A673 (cell line): Measurements from ENCODE around the gene CBLN3. TPM values are rescaled to one million over a fixed set of nuclear protein-coding genes. Genes with fewer than 3 reads are reported as not detected.
A peak's percentile ranks its signal among the peaks of the same experiment; 100 is the strongest.

ENCODE experiments used
- BruUV-seq: library from RNA; stranded (reverse); fragments of 400-500 nt; replicated peaks from 2 replicates; lab custom pipeline; 2021; lab: Mats Ljungman, UMichigan
- CTCF ChIA-PET: fragments of 300-600 bp; sonication (Branson Sonifier 250); formaldehyde crosslinking; loops from one replicate; lab custom pipeline; 2022; ENCODE audit warnings: antibody characterized with exemption; lab: Charles Lee
- POLR2A ChIA-PET: fragments of 300-600 bp; sonication (Branson Sonifier 250); formaldehyde crosslinking; loops from one replicate; lab custom pipeline; 2022; ENCODE audit warnings: antibody characterized with exemption; ENCODE audit not compliant: low non-redundant PET; lab: Charles Lee
- DNase-seq: peaks from one replicate; pipeline ENCODE4 v3.0.0-alpha.2; 2015; ENCODE audit warnings: low spot score
- H3K27ac ChIP-seq: fragments of 200-600 bp; sonication (generic); 2 replicates; pipeline ENCODE4 v1.5.1; 2016; ENCODE audit warnings: mixed run types, low read depth, mild to moderate bottlenecking, mixed read lengths, antibody characterized with exemption, low read length; ENCODE audit not compliant: poor library complexity, severe bottlenecking
- H3K27me3 ChIP-seq: fragments of 200-600 bp; sonication (generic); replicated peaks from 2 replicates; pipeline ENCODE4 v1.6.1; 2017; ENCODE audit warnings: mixed run types, low read depth, mild to moderate bottlenecking, mixed read lengths, antibody characterized with exemption, low read length; ENCODE audit not compliant: insufficient read depth, poor library complexity
- H3K36me3 ChIP-seq: fragments of 200-600 bp; sonication (generic); 2 replicates; pipeline ENCODE4 v1.6.1; 2016; ENCODE audit warnings: mixed run types, mild to moderate bottlenecking, mixed read lengths, antibody characterized with exemption, low read length; ENCODE audit not compliant: insufficient read depth, poor library complexity, severe bottlenecking
- H3K4me1 ChIP-seq: fragments of 200-600 bp; sonication (generic); 2 replicates; pipeline ENCODE4 v1.6.1; 2017; ENCODE audit warnings: mixed run types, mild to moderate bottlenecking, mixed read lengths, antibody characterized with exemption, low read length; ENCODE audit not compliant: insufficient read depth, poor library complexity, severe bottlenecking
- H3K4me3 ChIP-seq: fragments of 200-600 bp; sonication (generic); 2 replicates; pipeline ENCODE4 v1.5.1; 2016; ENCODE audit warnings: low read depth, mixed run types, mild to moderate bottlenecking, mixed read lengths, low read length; ENCODE audit not compliant: poor library complexity, severe bottlenecking
- H3K9me3 ChIP-seq: fragments of 200-600 bp; sonication (generic); 2 replicates; pipeline ENCODE4 v1.6.1; 2016; ENCODE audit warnings: mixed run types, low read depth, mild to moderate bottlenecking, mixed read lengths, antibody characterized with exemption, low read length; ENCODE audit not compliant: poor library complexity, severe bottlenecking
- CTCF ChIP-seq: fragments of 300-800, 200-600 bp; sonication (generic); conservative IDR thresholded peaks from 2 replicates; pipeline ENCODE4 v1.5.1; 2017; ENCODE audit warnings: low read depth, mild to moderate bottlenecking, antibody characterized with exemption, low read length, moderate library complexity, mixed read lengths
- EZH2 ChIP-seq: fragments of 200-600 bp; sonication (generic); IDR thresholded peaks from 2 replicates; pipeline ENCODE4 v1.6.1; 2017; ENCODE audit warnings: borderline replicate concordance, low read depth, mild to moderate bottlenecking, mixed read lengths, antibody characterized with exemption, low read length; ENCODE audit not compliant: poor library complexity, severe bottlenecking
- intact Hi-C: fragments of 100-400 bp; cut with micrococcal nuclease; formaldehyde crosslinking; loops from one replicate; pipeline ENCODE4 v1.10.0; 2022; ENCODE audit not compliant: unreplicated experiment
- total RNA-seq: library from RNA; stranded (reverse); gene quantifications from 2 replicates; pipeline ENCODE4 v1.2.3, GENCODE V29; 2021

CBLN3 gene
- total RNA-seq, 1 experiment from 2014 or later: 0.80 TPM

- TF ChIP-seq EZH2 (no peak), CTCF (no peak)
- Histone ChIP-seq H3K36me3 (peaks cover 63% of the 10 kb centered on the region), H3K4me3 (no peak overlapping the region), H3K27ac (peak overlapping the region; percentile 21), H3K4me1 (peaks cover 19% of the 10 kb centered on the region), H3K27me3 (no peaks in the 10 kb centered on the region), H3K9me3 (no peaks in the 10 kb centered on the region)
- POLR2A ChIA-PET: interaction anchor here (0.5 kb wide), 1 partner anchor 87 kb away, joined by 9 read pairs; no protein-coding TSS in a partner anchor
- CTCF ChIA-PET: interaction anchor here (3.6 kb wide), 1 partner anchor 102 kb away, joined by 27 read pairs; no protein-coding TSS in a partner anchor
- intact Hi-C loops: loop anchor here (10.0 kb wide), 1 partner anchor 420 kb away; no protein-coding TSS in a partner anchor
- no TSS peak for BruUV-seq
- DNase-seq: no peak
Observed at GRCh38 chr14:24435192-24435810, 5.8 kb upstream of the CBLN3 start.

GRCh38 chr14:24434676-24435075, 5.2 kb upstream of the CBLN3 start:
- BruUV-seq: no TSS peak
- CTCF ChIA-PET: interaction anchor here (3.6 kb wide), 1 partner anchor 102 kb away, joined by 27 read pairs; no protein-coding TSS in a partner anchor
- TF ChIP-seq CTCF: no peak
- TF ChIP-seq EZH2: no peak
- POLR2A ChIA-PET: interaction anchor here (0.5 kb wide), 1 partner anchor 86 kb away, joined by 9 read pairs; no protein-coding TSS in a partner anchor
- Histone ChIP-seq H3K36me3 (peaks cover 57% of the 10 kb centered on the region), H3K27me3 (no peaks in the 10 kb centered on the region), H3K9me3 (no peaks in the 10 kb centered on the region), H3K4me3 (no peak overlapping the region), H3K27ac (peak overlapping the region; percentile 21), H3K4me1 (peaks cover 19% of the 10 kb centered on the region)
- intact Hi-C loops: loop anchor here (10.0 kb wide), 1 partner anchor 420 kb away; no protein-coding TSS in a partner anchor
- no peak for DNase-seq

- no TSS peak for BruUV-seq
- Histone ChIP-seq H3K27ac (no peak overlapping the region), H3K4me1 (peaks cover 26% of the 10 kb centered on the region), H3K27me3 (no peaks in the 10 kb centered on the region), H3K4me3 (no peak overlapping the region), H3K36me3 (peaks cover 51% of the 10 kb centered on the region), H3K9me3 (no peaks in the 10 kb centered on the region)
- ChIA-PET POLR2A (no interaction called here), CTCF (no interaction called here)
- no peak for DNase-seq
- intact Hi-C loops: loop anchor here (10.0 kb wide), 1 partner anchor 419 kb away; no protein-coding TSS in a partner anchor
- TF ChIP-seq CTCF (no peak), EZH2 (no peak)
Observed at GRCh38 chr14:24434036-24434435, 4.6 kb upstream of the CBLN3 start.
